Astrocyte (in vitro differentiated cells and primary cell): Measurements from ENCODE around the gene ZBTB7C. TPM values are rescaled to one million over a fixed set of nuclear protein-coding genes. Genes with fewer than 3 reads are reported as not detected.

Source experiments
- DNase-seq: peaks from one replicate; pipeline ENCODE4 v3.0.0-alpha.2; 2010; ENCODE audit warnings: low read depth
- FAIRE-seq: peaks from 2 replicates; lab custom pipeline; 2011; peaks lifted over from hg19 to GRCh38; lab: Jason Lieb, UNC
- H2AFZ ChIP-seq: 2 replicates; pipeline ENCODE4 v1.6.0; 2012; ENCODE audit warnings: low read depth, low read length, inconsistent platforms
- H3K27ac ChIP-seq: 2 replicates; pipeline ENCODE4 v1.5.1; 2011; ENCODE audit warnings: low read depth, low read length, inconsistent platforms
- H3K27me3 ChIP-seq: 2 replicates; pipeline ENCODE4 v1.6.0; 2011; ENCODE audit warnings: low read length, inconsistent platforms; ENCODE audit not compliant: insufficient read depth
- H3K36me3 ChIP-seq: 2 replicates; pipeline ENCODE4 v1.5.1; 2011; ENCODE audit warnings: low read length, inconsistent platforms; ENCODE audit not compliant: insufficient read depth
- H3K4me1 ChIP-seq: 2 replicates; pipeline ENCODE4 v1.5.1; 2011; ENCODE audit warnings: low read length, inconsistent platforms; ENCODE audit not compliant: insufficient read depth
- H3K4me2 ChIP-seq: 2 replicates; pipeline ENCODE4 v1.6.0; 2012; ENCODE audit warnings: low read length, inconsistent platforms
- H3K4me3 ChIP-seq: 2 replicates; pipeline ENCODE4 v1.5.1; 2011; ENCODE audit warnings: low read depth, mild to moderate bottlenecking, low read length, inconsistent platforms; ENCODE audit not compliant: insufficient read depth
- H3K79me2 ChIP-seq: 2 replicates; pipeline ENCODE4 v1.6.0; 2012; ENCODE audit warnings: mild to moderate bottlenecking, low read length, inconsistent platforms; ENCODE audit not compliant: insufficient read depth
- H3K9ac ChIP-seq: 2 replicates; pipeline ENCODE4 v1.6.0; 2012; ENCODE audit warnings: mild to moderate bottlenecking, low read length, inconsistent platforms
- H3K9me3 ChIP-seq: 2 replicates; pipeline ENCODE4 v1.5.1; 2012; ENCODE audit warnings: low read depth, mild to moderate bottlenecking, low read length, inconsistent platforms; ENCODE audit not compliant: insufficient read depth
- H4K20me1 ChIP-seq: 2 replicates; pipeline ENCODE4 v1.6.0; 2012; ENCODE audit warnings: low read length, inconsistent platforms; ENCODE audit not compliant: insufficient read depth
- H3K27ac Mint-ChIP-seq: one replicate; pipeline ENCODE4 v1.8.0; 2021; ENCODE audit warnings: mild to moderate bottlenecking, mixed read lengths; ENCODE audit not compliant: unreplicated experiment
- H3K27me3 Mint-ChIP-seq: one replicate; pipeline ENCODE4 v1.8.0; 2021; ENCODE audit warnings: low read depth, mixed read lengths; ENCODE audit not compliant: unreplicated experiment
- H3K36me3 Mint-ChIP-seq: one replicate; pipeline ENCODE4 v1.8.0; 2021; ENCODE audit warnings: low read depth, mixed read lengths; ENCODE audit not compliant: unreplicated experiment
- H3K4me1 Mint-ChIP-seq: one replicate; pipeline ENCODE4 v1.8.0; 2021; ENCODE audit warnings: low read depth, mixed read lengths; ENCODE audit not compliant: unreplicated experiment
- H3K4me3 Mint-ChIP-seq: one replicate; pipeline ENCODE4 v1.8.0; 2021; ENCODE audit warnings: mild to moderate bottlenecking, moderate library complexity, mixed read lengths; ENCODE audit not compliant: unreplicated experiment
- H3K9me3 Mint-ChIP-seq: one replicate; pipeline ENCODE4 v1.8.0; 2021; ENCODE audit warnings: mild to moderate bottlenecking, mixed read lengths; ENCODE audit not compliant: unreplicated experiment
- CTCF ChIP-seq: IDR thresholded peaks from 2 replicates; pipeline ENCODE4 v1.5.1; 2011; ENCODE audit warnings: low read depth, mild to moderate bottlenecking, inconsistent platforms, low read length, moderate library complexity; ENCODE audit not compliant: insufficient read depth
- EZH2 ChIP-seq: IDR thresholded peaks from 2 replicates; pipeline ENCODE4 v1.6.1; 2012; ENCODE audit warnings: mild to moderate bottlenecking, low read length, inconsistent platforms; ENCODE audit not compliant: insufficient read depth
- total RNA-seq: library from RNA; stranded (reverse); gene quantifications from 2 replicates; pipeline ENCODE4 v1.2.1, GENCODE V29; 2021

Gene ZBTB7C
- total RNA-seq, 1 donor from 2014 or later: 1.0 TPM

GRCh38 chr18:48254077-48254602 is 155.0 kb downstream of the ZBTB7C start:
- peaks cover 26% of the 10 kb centered on the region for H3K27me3 Mint-ChIP-seq
- H3K79me2 ChIP-seq: no peaks in the 10 kb centered on the region
- no peaks in the 10 kb centered on the region for H3K36me3 Mint-ChIP-seq
- H3K9me3 ChIP-seq: no peaks in the 10 kb centered on the region
- no peak overlapping the region for H3K4me3 Mint-ChIP-seq
- no peak overlapping the region for H3K4me2 ChIP-seq
- no peaks in the 10 kb centered on the region for H4K20me1 ChIP-seq
- FAIRE-seq (no peak), DNase-seq (no peak)
- peaks cover 21% of the 10 kb centered on the region for H3K27me3 ChIP-seq
- no peaks in the 10 kb centered on the region for H3K4me1 ChIP-seq
- peaks cover 2% of the 10 kb centered on the region for H3K9me3 Mint-ChIP-seq
- H2AFZ ChIP-seq: no peak overlapping the region
- H3K4me3 ChIP-seq: no peak overlapping the region
- H3K27ac Mint-ChIP-seq: no peak overlapping the region
- TF ChIP-seq CTCF (no peak), EZH2 (no peak)
- H3K9ac ChIP-seq: no peak overlapping the region
- no peaks in the 10 kb centered on the region for H3K4me1 Mint-ChIP-seq
- no peaks in the 10 kb centered on the region for H3K36me3 ChIP-seq
- no peak overlapping the region for H3K27ac ChIP-seq

GRCh38 chr18:48252525-48252924 is 156.7 kb downstream of the ZBTB7C start:
- FAIRE-seq (no peak), DNase-seq (no peak)
- Mint-ChIP-seq H3K27ac (no peak overlapping the region), H3K4me1 (no peaks in the 10 kb centered on the region), H3K27me3 (peaks cover 29% of the 10 kb centered on the region), H3K4me3 (no peak overlapping the region), H3K36me3 (no peaks in the 10 kb centered on the region), H3K9me3 (peaks cover 5% of the 10 kb centered on the region)
- peaks cover 21% of the 10 kb centered on the region for H3K27me3 ChIP-seq
- no peak overlapping the region for H2AFZ ChIP-seq
- H3K4me3 ChIP-seq: no peak overlapping the region
- no peaks in the 10 kb centered on the region for H3K9me3 ChIP-seq
- H4K20me1 ChIP-seq: no peaks in the 10 kb centered on the region
- no peaks in the 10 kb centered on the region for H3K79me2 ChIP-seq
- no peak for TF ChIP-seq EZH2
- TF ChIP-seq CTCF: no peak
- no peaks in the 10 kb centered on the region for H3K36me3 ChIP-seq
- no peak overlapping the region for H3K9ac ChIP-seq
- no peaks in the 10 kb centered on the region for H3K4me1 ChIP-seq
- no peak overlapping the region for H3K27ac ChIP-seq
- H3K4me2 ChIP-seq: no peak overlapping the region

- H3K9me3 Mint-ChIP-seq: peaks cover 5% of the 10 kb centered on the region
- H3K4me2 ChIP-seq: no peak overlapping the region
- no peak overlapping the region for H3K4me3 Mint-ChIP-seq
- no peak for FAIRE-seq
- no peak for TF ChIP-seq EZH2
- no peak for TF ChIP-seq CTCF
- no peak overlapping the region for H3K27ac ChIP-seq
- no peak overlapping the region for H2AFZ ChIP-seq
- no peaks in the 10 kb centered on the region for H4K20me1 ChIP-seq
- H3K4me3 ChIP-seq: no peak overlapping the region
- H3K36me3 ChIP-seq: no peaks in the 10 kb centered on the region
- H3K27me3 ChIP-seq: peaks cover 21% of the 10 kb centered on the region
- no peaks in the 10 kb centered on the region for H3K4me1 ChIP-seq
- no peaks in the 10 kb centered on the region for H3K79me2 ChIP-seq
- DNase-seq: no peak
- H3K36me3 Mint-ChIP-seq: no peaks in the 10 kb centered on the region
- peaks cover 2% of the 10 kb centered on the region for H3K9me3 ChIP-seq
- no peaks in the 10 kb centered on the region for H3K4me1 Mint-ChIP-seq
- no peak overlapping the region for H3K27ac Mint-ChIP-seq
- H3K9ac ChIP-seq: no peak overlapping the region
- H3K27me3 Mint-ChIP-seq: peaks cover 29% of the 10 kb centered on the region
Observed at GRCh38 chr18:48250918-48251317, 158.3 kb downstream of the ZBTB7C start.
